ENCODE measurements around the gene MYO1E.
"Not testable (repeated sequence)": the region's sequence is repeated elsewhere in the genome, so short reads cannot be mapped to it uniquely, and the experiment has no call there.

MYO1E gene

GRCh38 chr15:59405079-59405478, 32.4 kb upstream of the MYO1E start:
- Histone ChIP-seq H3K36me3 (ENCODE audit: control insufficient read depth, insufficient read depth, low read length) (no peaks in the 10 kb centered on the region), H3K79me2 (no peaks in the 10 kb centered on the region), H3K4me1 (no peaks in the 10 kb centered on the region), H3K4me2 (ENCODE audit: low read length) (no peak overlapping the region), H3K9ac (no peak overlapping the region), H3K27ac (no peak overlapping the region), H2AFZ (no peak overlapping the region), H3K27me3 (ENCODE audit: control insufficient read depth, insufficient read depth, low read length) (no peaks in the 10 kb centered on the region), H3K9me3 (ENCODE audit: control insufficient read depth, low read length) (no peaks in the 10 kb centered on the region), H3K4me3 (ENCODE audit: low read depth, low read length) (no peak overlapping the region)
- no peak for TF ChIP-seq CTCF (IDR thresholded peaks at IDR 0.05)

GRCh38 chr15:59401824-59402569, 29.3 kb upstream of the MYO1E start:
- Histone ChIP-seq H3K27ac (no peak overlapping the region), H3K4me2 (ENCODE audit: low read length) (no peak overlapping the region), H3K4me1 (no peaks in the 10 kb centered on the region), H3K9me3 (ENCODE audit: control insufficient read depth, low read length) (no peaks in the 10 kb centered on the region), H2AFZ (no peak overlapping the region), H3K27me3 (ENCODE audit: control insufficient read depth, insufficient read depth, low read length) (no peaks in the 10 kb centered on the region), H3K9ac (no peak overlapping the region), H3K4me3 (ENCODE audit: low read depth, low read length) (no peak overlapping the region), H3K36me3 (ENCODE audit: control insufficient read depth, insufficient read depth, low read length) (no peaks in the 10 kb centered on the region), H3K79me2 (no peaks in the 10 kb centered on the region)
- TF ChIP-seq CTCF (IDR thresholded peaks at IDR 0.05): no peak

GRCh38 chr15:59401051-59401823, 28.6 kb upstream of the MYO1E start:
- not testable (repeated sequence) for H3K9ac ChIP-seq; H3K4me3 ChIP-seq (ENCODE audit: low read depth, low read length); H3K4me1 ChIP-seq; H3K79me2 ChIP-seq; H3K27ac ChIP-seq; H2AFZ ChIP-seq; H3K9me3 ChIP-seq (ENCODE audit: control insufficient read depth, low read length); H3K4me2 ChIP-seq (ENCODE audit: low read length); H3K27me3 ChIP-seq (ENCODE audit: control insufficient read depth, insufficient read depth, low read length); H3K36me3 ChIP-seq (ENCODE audit: control insufficient read depth, insufficient read depth, low read length)

GRCh38 chr15:59400103-59400813, 27.6 kb upstream of the MYO1E start:
- no peaks in the 10 kb centered on the region for H3K36me3 ChIP-seq (ENCODE audit: control insufficient read depth, insufficient read depth, low read length)
- H3K4me1 ChIP-seq: no peaks in the 10 kb centered on the region
- no peak overlapping the region for H3K9ac ChIP-seq
- no peak overlapping the region for H3K4me3 ChIP-seq (ENCODE audit: low read depth, low read length)
- H3K4me2 ChIP-seq (ENCODE audit: low read length): no peak overlapping the region
- H3K79me2 ChIP-seq: no peaks in the 10 kb centered on the region
- no peak overlapping the region for H2AFZ ChIP-seq
- no peak for TF ChIP-seq CTCF (IDR thresholded peaks at IDR 0.05)
- H3K27me3 ChIP-seq (ENCODE audit: control insufficient read depth, insufficient read depth, low read length): no peaks in the 10 kb centered on the region
- no peak overlapping the region for H3K27ac ChIP-seq
- H3K9me3 ChIP-seq (ENCODE audit: control insufficient read depth, low read length): no peaks in the 10 kb centered on the region

- no peaks in the 10 kb centered on the region for H3K79me2 ChIP-seq
- no peak overlapping the region for H2AFZ ChIP-seq
- no peaks in the 10 kb centered on the region for H3K4me1 ChIP-seq
- H3K27ac ChIP-seq: no peak overlapping the region
- H3K36me3 ChIP-seq (ENCODE audit: control insufficient read depth, insufficient read depth, low read length): no peaks in the 10 kb centered on the region
- TF ChIP-seq CTCF (IDR thresholded peaks at IDR 0.05): no peak
- no peak overlapping the region for H3K4me2 ChIP-seq (ENCODE audit: low read length)
- H3K4me3 ChIP-seq (ENCODE audit: low read depth, low read length): no peak overlapping the region
- no peaks in the 10 kb centered on the region for H3K27me3 ChIP-seq (ENCODE audit: control insufficient read depth, insufficient read depth, low read length)
- no peak overlapping the region for H3K9ac ChIP-seq
- H3K9me3 ChIP-seq (ENCODE audit: control insufficient read depth, low read length): no peaks in the 10 kb centered on the region
These were observed 26.9 kb upstream of the MYO1E start for GRCh38 chr15:59399465-59400102.

Data from parathyroid adenoma (tissue), 2 donors.